ENCODE data around the gene RHOF.

The RHOF gene

DNA sequence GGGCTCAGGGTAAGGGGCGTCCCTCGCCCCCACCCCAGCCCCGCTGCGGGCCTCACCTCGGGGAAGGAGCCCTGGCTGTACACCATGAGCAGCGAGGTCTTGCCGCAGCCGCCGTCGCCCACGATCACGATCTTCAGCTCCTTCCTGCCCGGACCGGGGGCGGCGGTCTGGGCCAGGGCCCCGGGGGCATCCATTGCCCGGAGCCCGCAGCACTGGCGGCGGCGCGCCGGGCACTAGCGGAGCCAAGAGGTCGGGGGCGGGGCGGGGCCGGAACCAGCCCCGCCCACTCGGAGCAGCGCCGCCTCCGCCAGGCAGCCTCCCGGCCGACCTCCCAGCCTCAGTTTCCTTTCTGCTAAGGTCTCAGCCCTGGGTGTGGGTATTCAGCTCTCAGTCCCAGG, at the start of gene RHOF:
Gene RHOF, minus strand, starts transcription at position 249 of the 398 bp plus-strand sequence. Its CDS starts 55 bp downstream, at position 194.
- H3K4me3 Mint-ChIP-seq = peak within 1 kb of the TSS; percentile 93
- peak within 1 kb of the TSS; percentile 99 for H3K27ac Mint-ChIP-seq
- no peaks in the 10 kb centered on the region for H3K27me3 Mint-ChIP-seq
- H3K36me3 Mint-ChIP-seq = peaks cover 2% of the 10 kb centered on the region
- H3K4me1 Mint-ChIP-seq (ENCODE audit: low read depth) = peaks cover 64% of the 10 kb centered on the region
- no peaks in the 10 kb centered on the region for H3K9me3 Mint-ChIP-seq (ENCODE audit: low read depth)

- peak overlapping the region; percentile 95 for H3K27ac Mint-ChIP-seq
- H3K4me3 Mint-ChIP-seq = peak overlapping the region; percentile 96
- H3K9me3 Mint-ChIP-seq (ENCODE audit: low read depth) = no peaks in the 10 kb centered on the region
- H3K4me1 Mint-ChIP-seq (ENCODE audit: low read depth) = peaks cover 13% of the 10 kb centered on the region
- H3K36me3 Mint-ChIP-seq = no peaks in the 10 kb centered on the region
- no peaks in the 10 kb centered on the region for H3K27me3 Mint-ChIP-seq
Observed at GRCh38 chr12:121839993-121840761, 46.7 kb upstream of the RHOF start.

DNA sequence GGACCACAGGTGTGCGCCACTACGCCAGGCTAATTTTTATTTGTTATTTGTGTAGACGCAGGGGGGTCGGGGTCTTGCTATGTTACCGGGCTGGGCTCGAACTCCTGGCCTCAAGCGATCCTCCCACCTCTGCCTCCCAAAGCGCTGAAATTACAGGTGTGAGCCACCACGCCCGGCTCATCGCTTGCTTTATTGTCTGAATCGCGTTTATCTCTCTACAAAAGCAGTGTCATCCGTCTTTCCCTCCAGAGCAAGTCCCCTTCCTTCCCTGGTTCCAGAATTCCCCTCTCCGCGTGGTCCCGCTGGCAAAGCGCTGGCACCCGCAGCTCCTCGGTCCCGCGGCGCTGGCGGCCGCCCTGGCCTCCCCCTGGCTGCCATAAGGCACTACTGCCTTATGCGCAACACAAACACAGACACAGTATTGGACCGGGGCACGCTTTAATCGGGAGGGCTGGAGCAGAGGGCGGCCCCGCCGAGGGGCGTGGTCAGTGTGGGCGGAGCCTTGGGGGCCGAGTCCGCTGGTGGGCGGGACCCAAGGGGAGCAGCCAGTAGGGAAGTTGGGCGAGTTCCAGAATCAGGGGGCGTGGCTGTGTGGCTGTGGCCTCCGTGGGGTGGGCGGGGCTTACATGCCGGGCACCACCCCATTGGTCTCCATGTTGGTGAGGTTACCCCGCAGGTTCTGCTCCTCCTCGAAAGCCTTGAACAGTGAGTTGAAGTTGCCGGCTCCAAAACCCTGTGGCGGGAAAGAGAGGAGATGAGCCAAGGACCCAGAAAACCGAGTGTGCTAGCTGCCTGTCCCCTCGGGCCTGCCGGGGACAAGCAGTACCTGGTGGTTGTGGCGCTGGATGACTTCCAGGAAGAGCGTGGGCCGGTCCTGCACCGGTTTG, 45.9 kb upstream of the RHOF start:
- no peaks in the 10 kb centered on the region for H3K27me3 Mint-ChIP-seq
- no peaks in the 10 kb centered on the region for H3K36me3 Mint-ChIP-seq
- no peaks in the 10 kb centered on the region for H3K9me3 Mint-ChIP-seq (ENCODE audit: low read depth)
- peak overlapping the region; percentile 96 for H3K4me3 Mint-ChIP-seq
- H3K27ac Mint-ChIP-seq = peak overlapping the region; percentile 95
- H3K4me1 Mint-ChIP-seq (ENCODE audit: low read depth) = peaks cover 13% of the 10 kb centered on the region

DNA sequence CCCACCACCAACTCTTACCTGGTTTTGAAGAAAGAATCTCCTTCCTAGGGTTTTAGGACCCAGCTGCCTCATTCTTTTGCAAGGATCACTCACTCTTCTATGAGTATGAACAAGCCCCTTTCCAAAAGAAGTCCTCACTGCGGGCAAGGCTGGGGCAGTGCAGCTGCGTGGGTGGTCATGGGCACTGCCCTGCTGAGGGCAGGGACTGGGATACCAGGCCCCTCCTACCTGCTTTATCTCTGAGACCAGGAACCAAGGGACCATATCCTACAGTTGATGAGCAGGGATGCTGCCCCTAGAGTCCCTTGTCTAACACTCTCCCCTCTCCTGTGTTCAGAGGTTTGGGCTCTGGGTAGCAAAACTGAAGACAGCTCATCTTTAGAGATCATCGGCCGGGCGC, 44.6 kb upstream of the RHOF start:
- H3K27ac Mint-ChIP-seq = no peak overlapping the region
- no peaks in the 10 kb centered on the region for H3K27me3 Mint-ChIP-seq
- no peaks in the 10 kb centered on the region for H3K36me3 Mint-ChIP-seq
- no peak overlapping the region for H3K4me3 Mint-ChIP-seq
- H3K9me3 Mint-ChIP-seq (ENCODE audit: low read depth) = no peaks in the 10 kb centered on the region
- H3K4me1 Mint-ChIP-seq (ENCODE audit: low read depth) = peaks cover 16% of the 10 kb centered on the region

DNA sequence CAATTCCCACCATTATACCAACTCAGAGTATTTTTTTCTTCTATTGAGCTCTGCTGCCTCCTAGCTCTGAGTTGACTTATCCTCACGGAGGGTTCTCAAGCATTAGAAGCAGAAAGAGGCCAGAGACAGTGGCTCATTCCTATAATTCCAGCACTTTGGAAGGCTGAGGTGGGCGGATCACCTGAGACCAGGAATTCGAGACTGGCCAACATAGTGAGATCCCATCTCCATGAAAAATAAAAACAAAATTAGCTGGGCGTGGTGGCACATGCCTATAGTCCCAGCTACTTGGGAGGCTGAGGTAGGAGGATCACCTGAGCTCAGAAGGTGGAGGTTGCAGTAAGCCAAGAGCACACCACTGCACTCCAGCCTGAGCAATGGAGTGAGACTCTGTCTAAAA, 44.2 kb upstream of the RHOF start:
- no peak overlapping the region for H3K4me3 Mint-ChIP-seq
- no peaks in the 10 kb centered on the region for H3K36me3 Mint-ChIP-seq
- no peaks in the 10 kb centered on the region for H3K9me3 Mint-ChIP-seq (ENCODE audit: low read depth)
- H3K4me1 Mint-ChIP-seq (ENCODE audit: low read depth) = peaks cover 16% of the 10 kb centered on the region
- H3K27me3 Mint-ChIP-seq = no peaks in the 10 kb centered on the region
- no peak overlapping the region for H3K27ac Mint-ChIP-seq

DNA sequence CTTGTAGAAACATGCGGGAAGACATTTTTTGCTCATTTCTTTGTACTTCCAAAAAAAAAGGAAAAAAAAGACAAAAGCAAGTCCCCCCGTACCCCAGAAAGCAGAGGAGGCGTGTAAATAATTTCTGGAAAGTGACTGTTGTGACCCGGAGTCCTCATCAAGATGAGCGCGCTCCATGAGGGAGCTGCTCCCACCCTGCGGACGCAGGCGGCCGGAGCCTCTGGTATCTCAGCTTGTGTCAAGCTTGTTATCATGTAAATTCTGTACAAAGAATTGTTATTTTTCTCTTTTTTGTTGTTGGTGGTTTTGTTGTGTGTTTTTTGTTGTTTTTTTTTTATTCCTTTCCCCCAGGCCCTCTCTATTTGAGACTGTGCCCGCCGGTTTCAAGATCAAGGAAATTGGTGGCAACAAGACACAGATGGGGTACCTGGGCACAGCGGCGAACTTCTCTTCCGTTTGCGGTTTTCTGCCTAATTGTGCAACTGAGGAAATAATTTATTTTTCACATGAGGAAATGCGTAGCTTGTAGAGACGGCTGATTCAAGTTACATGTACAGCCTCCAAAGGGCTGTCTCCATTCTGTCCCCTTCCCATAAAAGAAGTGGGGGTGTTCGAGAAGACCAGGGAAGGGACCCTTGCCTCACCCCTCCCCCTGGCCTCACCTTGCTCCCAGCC, 38.2 kb upstream of the RHOF start:
- H3K36me3 Mint-ChIP-seq = peaks cover 4% of the 10 kb centered on the region
- no peaks in the 10 kb centered on the region for H3K9me3 Mint-ChIP-seq (ENCODE audit: low read depth)
- H3K4me1 Mint-ChIP-seq (ENCODE audit: low read depth) = peaks cover 6% of the 10 kb centered on the region
- H3K27me3 Mint-ChIP-seq = no peaks in the 10 kb centered on the region
- peak overlapping the region; percentile 81 for H3K27ac Mint-ChIP-seq
- H3K4me3 Mint-ChIP-seq = no peak overlapping the region

- H3K9me3 Mint-ChIP-seq (ENCODE audit: low read depth) = no peaks in the 10 kb centered on the region
Observed at GRCh38 chr12:121830588-121831265, 37.2 kb upstream of the RHOF start.

DNA sequence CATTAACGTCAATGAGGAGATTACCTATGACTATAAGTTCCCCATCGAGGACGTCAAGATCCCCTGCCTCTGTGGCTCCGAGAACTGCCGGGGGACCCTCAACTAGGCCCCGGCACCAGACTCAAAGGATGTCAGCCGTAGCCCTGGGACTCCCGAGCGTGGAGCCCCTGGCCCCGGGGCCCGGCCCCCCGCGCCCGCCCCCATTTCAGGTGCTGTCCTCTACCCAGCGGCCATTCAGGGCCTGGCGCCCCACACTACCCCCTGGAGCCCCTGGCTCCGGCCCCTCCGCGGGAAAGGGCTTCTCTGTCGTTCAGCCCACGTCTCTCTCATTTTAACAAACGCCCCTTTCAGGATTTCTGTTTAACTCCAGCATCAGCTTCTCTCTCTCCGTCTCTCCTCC, 36.6 kb upstream of the RHOF start:
- peaks cover 4% of the 10 kb centered on the region for H3K36me3 Mint-ChIP-seq
- H3K9me3 Mint-ChIP-seq (ENCODE audit: low read depth) = no peaks in the 10 kb centered on the region
- peaks cover 5% of the 10 kb centered on the region for H3K4me1 Mint-ChIP-seq (ENCODE audit: low read depth)
- H3K4me3 Mint-ChIP-seq = no peak overlapping the region
- H3K27ac Mint-ChIP-seq = no peak overlapping the region
- H3K27me3 Mint-ChIP-seq = no peaks in the 10 kb centered on the region

More at GRCh38 chr12:121830588-121831265, 37.2 kb upstream of the RHOF start:
- H3K27me3 Mint-ChIP-seq = no peaks in the 10 kb centered on the region
- H3K4me3 Mint-ChIP-seq = no peak overlapping the region
- peaks cover 4% of the 10 kb centered on the region for H3K36me3 Mint-ChIP-seq
- peaks cover 5% of the 10 kb centered on the region for H3K4me1 Mint-ChIP-seq (ENCODE audit: low read depth)
- H3K27ac Mint-ChIP-seq = no peak overlapping the region

DNA sequence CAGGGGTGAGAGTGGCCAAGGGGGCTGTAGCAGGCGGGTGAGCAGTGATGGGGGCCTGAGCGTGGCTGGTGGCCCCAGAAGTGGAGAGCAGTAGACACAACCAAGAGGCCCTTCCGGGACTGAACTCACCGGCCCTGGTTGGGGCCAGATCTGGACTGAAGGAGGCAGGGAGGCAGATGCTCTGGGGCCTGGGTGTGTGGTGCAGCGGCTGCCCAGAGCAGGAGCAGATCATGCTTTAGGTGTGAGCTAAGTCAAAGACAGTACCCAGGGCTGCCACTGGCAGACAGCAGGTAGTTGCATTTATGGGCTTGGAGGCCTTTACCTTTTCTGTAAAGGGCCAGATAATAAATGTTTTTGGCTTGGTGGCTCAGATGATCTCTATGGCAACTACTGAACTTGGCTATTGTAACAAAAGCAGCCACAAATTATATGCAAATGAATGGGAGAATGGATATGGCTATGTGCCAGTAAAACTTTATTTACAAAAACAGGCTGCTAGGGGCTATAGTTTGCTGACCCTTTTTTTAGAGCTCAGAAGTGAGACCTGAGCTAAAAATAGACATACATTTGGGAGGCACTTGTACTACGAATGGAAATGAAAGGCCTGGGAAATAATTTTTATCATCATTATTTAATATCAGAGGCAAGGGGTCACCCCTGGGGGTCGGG, 35.9 kb upstream of the RHOF start:
- Mint-ChIP-seq H3K9me3 (ENCODE audit: low read depth) (no peaks in the 10 kb centered on the region), H3K27me3 (no peaks in the 10 kb centered on the region), H3K4me1 (ENCODE audit: low read depth) (peaks cover 5% of the 10 kb centered on the region), H3K4me3 (no peak overlapping the region), H3K27ac (peak overlapping the region; percentile 34), H3K36me3 (peaks cover 4% of the 10 kb centered on the region)

DNA sequence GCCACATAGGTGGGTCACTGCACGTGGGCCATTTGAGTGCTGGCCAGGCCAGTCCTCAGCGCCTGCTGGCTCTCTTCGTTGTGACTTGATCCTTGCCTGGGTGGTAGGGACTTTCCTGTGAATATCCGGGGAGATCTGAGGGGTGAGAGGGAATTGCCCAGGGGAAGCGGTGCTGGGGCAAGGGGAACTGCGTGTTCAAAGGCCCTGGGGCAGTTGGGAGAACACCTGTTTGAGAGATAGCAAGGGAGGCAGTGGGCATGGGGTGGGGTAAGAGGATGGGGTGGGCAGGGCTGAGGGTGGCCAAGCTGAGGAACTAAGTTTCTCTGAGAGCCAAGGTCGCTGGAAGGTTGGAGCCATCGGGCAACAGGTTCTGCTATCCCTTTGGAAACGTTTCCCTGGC, 35.3 kb upstream of the RHOF start:
- no peaks in the 10 kb centered on the region for H3K9me3 Mint-ChIP-seq (ENCODE audit: low read depth)
- no peak overlapping the region for H3K4me3 Mint-ChIP-seq
- peaks cover 5% of the 10 kb centered on the region for H3K4me1 Mint-ChIP-seq (ENCODE audit: low read depth)
- H3K27ac Mint-ChIP-seq = peak overlapping the region; percentile 75
- no peaks in the 10 kb centered on the region for H3K27me3 Mint-ChIP-seq
- H3K36me3 Mint-ChIP-seq = peaks cover 4% of the 10 kb centered on the region

GRCh38 chr12:121828306-121828705, 34.8 kb upstream of the RHOF start:
- Mint-ChIP-seq H3K4me3 (no peak overlapping the region), H3K4me1 (ENCODE audit: low read depth) (peaks cover 4% of the 10 kb centered on the region), H3K27ac (peak overlapping the region; percentile 75), H3K27me3 (no peaks in the 10 kb centered on the region), H3K9me3 (ENCODE audit: low read depth) (no peaks in the 10 kb centered on the region), H3K36me3 (peaks cover 4% of the 10 kb centered on the region)

DNA sequence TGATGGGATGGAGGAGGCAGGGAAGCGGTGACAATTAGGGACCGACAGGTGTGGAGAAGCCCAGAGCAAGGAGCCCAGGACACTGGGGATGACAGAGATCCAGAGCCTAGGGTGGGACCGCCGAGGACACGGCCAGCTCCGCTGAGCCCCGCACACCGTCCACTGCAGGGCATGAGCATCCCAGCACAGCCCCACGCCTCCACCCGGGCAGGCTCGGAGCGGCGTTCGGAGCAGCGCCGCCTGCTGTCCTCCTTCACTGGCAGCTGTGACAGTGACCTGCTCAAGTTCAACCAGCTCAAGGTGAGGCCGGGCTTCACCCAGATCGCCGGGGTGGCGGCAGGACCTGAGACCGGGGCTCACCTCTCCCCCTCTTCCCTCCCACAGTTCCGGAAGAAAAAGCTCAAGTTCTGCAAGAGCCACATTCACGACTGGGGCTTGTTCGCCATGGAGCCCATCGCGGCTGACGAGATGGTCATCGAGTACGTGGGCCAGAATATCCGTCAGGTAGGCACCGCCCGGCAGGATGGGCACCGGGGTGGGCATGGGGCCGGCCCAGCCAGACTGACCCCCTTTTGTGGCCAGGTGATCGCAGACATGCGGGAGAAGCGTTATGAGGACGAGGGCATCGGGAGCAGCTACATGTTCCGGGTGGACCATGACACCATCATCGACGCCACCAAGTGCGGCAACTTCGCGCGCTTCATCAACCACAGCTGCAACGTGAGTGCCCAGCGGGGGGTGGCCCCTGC, 34.0 kb upstream of the RHOF start:
- Mint-ChIP-seq H3K9me3 (ENCODE audit: low read depth) (no peaks in the 10 kb centered on the region), H3K4me3 (no peak overlapping the region), H3K4me1 (ENCODE audit: low read depth) (peaks cover under 1% of the 10 kb centered on the region), H3K27me3 (no peaks in the 10 kb centered on the region), H3K36me3 (peaks cover 4% of the 10 kb centered on the region), H3K27ac (no peak overlapping the region)

DNA sequence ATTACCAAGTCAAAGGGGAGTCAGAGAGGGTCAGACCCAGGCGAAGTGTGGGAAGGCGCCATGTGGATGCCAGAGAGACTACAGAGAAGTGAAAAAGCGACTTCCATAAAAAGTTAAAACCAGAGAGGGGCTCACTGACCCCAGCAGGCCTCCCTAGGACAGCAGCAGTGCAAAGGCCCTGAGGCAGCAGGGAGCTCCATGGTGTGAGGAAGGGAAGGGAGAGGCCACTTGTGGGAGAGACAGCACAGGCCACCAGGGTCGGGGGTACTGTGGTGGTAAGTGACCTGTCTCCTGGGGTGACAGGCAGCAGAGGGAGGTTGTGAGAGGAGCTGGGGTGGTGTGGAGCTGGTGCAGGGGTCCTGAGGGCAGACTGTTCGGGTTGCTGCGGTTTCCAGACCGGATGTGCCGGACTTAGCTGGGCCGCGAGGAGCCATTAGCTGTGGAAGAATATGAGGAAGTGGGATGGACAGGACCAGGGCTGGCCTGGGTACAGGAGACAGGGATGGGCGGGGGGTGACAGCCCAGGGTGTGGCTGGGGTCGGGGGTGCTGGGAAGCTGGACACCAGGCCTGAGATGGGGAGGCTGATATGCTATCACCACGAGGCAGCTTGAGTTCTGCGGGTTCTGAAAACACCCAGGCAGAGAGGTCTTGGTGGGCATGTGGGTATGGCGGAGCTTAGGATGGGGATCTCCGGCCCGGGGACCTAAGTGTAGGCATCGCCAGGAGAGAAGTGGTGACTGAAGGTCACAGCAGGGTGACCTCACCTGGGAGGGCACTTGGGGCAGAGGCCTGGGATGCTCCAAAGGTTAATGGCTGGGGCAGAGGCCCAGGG, 33.0 kb upstream of the RHOF start:
- Mint-ChIP-seq H3K27ac (peak overlapping the region; percentile 41), H3K36me3 (peaks cover 4% of the 10 kb centered on the region), H3K27me3 (no peaks in the 10 kb centered on the region), H3K4me3 (no peak overlapping the region), H3K4me1 (ENCODE audit: low read depth) (no peaks in the 10 kb centered on the region), H3K9me3 (ENCODE audit: low read depth) (no peaks in the 10 kb centered on the region)

Data from activated naive CD8-positive, alpha-beta T cell (primary cell).